HG03039 (cell line): ENCODE data around the gene SSR1.

Source experiments
- ATAC-seq: cut with Tn5 transposase; IDR thresholded peaks from one replicate; pipeline ENCODE4 v1.9.1; 2021; ENCODE audit warnings: mild to moderate bottlenecking, moderate library complexity; ENCODE audit not compliant: unreplicated experiment

The SSR1 gene

DNA sequence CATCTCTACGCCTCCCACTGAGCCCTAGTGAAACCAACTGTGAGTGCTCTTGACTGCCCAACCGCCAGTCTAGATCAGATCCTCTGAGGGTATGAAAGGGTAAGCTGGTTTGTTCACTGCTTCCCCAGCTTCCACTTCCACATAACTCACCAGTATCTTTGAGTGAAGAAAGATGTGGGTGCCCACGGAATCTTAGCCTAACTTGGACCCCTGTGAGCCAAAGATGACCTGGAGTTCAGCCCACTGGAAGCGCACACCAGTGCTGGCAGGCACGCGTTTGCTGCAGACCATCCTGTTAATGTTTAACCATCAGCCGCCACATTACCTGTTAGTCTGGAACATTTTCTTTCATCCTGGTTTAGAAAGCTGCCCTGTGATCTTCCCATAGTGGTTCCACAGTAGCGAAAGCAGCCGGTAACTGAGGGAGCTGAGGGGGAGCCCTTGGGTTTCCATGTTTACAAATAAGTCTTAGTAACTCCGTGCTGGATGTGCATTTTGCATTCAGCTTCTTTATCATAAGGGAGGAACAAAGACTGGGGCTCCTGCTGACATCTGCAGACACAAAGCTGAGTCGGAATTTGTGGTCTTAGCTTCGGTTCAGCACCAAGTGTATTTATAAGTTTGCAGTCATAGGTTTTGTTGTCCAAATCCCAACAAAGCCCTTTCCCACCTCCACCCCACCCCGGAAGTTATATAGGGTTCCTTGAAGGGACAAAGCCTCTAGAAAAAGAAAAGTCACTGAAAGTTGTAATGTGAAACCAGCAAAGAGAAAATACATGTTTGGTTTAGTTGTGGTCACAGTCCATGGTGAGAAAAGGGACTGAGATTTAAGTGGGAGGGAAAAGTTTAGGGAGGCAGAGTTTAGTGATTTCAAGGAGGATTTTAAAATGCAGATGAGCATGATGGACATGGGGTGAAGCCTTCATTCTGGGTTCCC lies 71.0 kb downstream of the SSR1 start:
- ATAC-seq, result no peak

DNA sequence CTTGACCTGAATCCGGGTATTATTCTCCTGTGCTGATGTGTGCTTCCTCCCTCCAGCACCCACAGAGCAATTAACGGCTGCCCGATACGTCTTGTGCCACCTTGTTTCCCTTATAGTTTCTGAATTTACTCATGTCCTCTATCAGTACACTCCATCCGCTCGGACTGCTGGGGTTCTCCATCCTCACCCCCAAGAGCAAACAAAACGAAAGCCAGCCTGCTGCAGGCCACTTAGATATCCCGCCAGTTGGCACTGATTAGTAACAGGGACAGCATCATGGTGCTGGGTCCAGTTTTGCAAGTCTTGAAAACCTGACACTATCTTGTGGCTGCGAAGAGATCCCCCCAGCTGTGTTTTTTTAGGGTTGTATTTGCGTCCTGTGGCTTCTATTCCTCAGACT lies 71.8 kb downstream of the SSR1 start:
- no peak for ATAC-seq

DNA sequence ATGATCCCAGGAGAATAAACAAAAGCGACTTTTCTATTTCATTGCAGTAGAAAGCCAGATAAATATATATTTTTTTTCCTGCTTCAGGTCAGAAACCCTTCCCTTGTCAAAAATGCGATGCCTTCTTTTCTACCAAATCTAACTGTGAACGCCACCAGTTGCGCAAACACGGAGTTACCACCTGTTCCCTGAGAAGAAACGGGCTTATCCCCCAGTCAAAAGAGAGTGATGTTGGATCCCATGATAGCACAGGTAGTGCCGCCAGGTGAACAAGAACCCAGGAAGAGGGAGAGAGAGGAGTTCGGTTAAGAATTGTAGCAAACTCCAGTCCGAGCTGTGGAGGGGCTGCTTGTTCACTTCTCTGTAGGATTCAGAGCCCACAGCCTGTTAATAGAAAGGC lies 72.6 kb downstream of the SSR1 start:
- ATAC-seq, result no peak

DNA sequence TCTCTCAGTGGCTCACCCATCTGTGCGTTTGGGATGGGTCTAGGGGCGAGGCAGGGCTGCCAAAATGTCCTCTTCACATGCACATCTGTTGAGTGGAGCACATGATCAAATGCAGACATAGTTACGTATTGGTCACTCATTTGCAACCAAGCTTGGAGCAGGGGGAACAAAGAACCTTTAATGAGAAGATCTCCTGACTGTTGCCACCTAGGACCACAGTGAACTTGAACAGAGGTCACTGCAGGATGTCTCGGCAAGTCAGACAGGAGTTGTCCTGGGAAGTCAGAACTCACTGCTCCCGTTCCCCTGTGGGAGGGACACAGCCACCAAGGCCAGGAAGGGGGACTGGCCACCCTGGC lies 73.4 kb downstream of the SSR1 start:
- ATAC-seq, result no peak

DNA sequence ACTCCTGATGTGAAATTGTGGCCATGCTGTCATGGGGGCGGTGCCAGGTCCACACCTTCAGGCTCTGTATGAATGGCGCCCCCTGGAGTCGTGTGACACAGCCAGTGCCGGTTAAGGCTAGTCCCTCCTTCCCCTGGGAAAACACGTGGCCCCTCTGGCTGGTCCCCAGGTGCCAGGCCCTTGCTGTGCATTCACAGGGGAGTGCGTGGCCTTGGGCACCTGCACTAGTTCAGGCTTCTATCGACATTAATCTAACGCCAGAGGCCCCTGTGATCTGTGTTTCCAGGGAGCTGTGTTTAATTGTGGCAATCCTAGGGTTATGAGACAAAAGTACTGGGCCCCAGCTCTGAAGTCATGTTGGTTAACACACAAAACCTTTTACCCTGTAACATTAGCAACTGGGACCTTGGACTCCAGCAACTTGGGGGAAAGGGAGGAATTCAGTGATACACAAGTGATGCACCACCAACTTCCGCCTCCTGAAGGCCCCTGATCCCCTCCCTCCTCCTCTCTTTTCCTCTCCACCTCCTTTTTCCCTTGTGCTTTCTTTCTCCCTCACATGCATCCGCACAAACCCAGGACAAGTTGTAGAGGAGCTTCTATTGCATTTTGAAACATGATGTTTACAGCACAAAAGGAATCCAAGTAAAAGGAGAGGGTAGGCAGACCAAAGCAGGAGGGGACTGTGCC lies 74.0 kb downstream of the SSR1 start:
- no peak for ATAC-seq

DNA sequence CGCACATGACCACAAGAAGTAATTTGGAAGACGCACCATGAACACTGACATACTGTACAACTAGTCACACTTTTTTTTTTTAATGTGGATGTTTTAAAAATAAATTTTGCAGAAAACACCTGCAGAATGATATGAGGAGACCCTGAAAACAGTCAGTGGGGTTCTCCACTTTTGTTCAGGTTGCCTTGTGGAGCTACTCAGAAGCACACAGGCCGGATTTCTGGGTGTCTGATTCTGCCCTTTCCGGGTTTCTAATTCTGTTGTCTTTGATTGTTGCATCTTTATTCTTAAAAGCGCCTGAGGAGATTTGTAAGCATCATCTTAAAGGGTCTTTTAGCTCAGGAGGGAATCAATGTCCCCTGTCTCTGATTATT lies 74.5 kb downstream of the SSR1 start:
- ATAC-seq, result no peak

DNA sequence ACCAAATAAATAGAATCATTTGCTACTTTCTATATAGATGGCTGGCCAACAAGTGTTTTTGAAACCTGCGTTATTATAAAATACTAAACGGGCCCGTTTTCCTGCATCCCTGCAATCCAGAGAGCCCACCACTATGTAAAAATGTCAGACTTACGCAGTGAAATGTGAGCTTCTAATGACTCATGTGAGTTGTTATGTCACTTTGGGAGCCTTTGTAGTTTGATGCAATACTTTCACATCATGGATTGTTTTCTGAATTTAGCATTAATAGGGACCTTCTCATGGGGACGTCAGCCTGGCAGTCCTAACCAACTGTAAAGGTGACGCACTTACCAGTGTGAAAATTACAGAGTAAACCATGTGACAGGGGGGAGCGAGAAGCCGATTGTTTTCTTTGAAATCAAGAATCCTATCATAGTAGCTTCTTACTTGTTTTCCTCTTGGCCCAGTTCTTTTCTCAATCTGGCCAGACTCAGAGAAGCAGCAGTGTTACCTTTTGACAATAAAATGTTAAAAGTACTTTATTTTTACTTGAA lies 75.3 kb downstream of the SSR1 start:
- ATAC-seq, result no peak

DNA sequence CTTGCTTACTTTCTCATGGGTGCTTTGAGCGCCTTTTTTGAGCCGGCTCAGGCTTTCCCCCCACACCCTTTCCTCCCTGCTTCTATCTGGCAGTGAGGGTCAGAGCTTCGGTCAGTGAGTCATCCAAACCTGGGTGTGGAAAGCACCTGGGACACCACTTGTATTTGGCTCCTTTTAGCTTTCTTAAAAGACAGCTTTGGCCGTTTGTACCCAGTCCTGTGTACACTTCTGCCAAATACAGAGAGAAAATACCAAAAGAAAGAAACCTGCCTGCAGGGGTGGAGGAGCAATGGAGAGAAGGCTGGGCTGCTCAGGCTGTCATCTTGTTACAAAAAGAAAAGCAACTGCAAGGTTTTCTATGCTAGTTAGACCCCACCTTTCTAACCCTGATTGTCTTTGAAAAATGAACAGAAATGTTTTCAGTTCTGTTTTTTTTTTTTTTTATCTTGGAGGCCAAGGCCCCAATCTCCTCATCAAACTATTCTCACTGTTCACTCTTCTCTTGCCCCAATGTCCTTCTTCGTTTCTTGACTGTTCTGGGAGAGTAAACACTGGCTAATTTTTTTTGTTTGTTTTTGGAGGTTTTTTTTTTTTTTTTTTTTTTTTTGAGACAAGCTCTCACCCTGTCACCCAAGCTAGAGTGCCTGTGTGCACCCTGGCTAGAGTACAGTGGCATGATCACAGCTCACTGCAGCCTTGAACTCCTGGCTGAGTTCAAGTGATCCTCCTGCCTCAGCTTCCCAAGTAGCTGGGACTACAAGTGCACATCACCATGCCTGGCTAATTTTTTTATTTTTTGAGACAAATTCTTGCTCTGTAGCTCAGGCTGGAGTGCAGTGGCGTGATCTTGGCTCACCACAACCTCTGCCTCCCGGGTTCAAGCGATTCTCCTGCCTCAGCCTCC lies 76.4 kb downstream of the SSR1 start:
- no peak for ATAC-seq

DNA sequence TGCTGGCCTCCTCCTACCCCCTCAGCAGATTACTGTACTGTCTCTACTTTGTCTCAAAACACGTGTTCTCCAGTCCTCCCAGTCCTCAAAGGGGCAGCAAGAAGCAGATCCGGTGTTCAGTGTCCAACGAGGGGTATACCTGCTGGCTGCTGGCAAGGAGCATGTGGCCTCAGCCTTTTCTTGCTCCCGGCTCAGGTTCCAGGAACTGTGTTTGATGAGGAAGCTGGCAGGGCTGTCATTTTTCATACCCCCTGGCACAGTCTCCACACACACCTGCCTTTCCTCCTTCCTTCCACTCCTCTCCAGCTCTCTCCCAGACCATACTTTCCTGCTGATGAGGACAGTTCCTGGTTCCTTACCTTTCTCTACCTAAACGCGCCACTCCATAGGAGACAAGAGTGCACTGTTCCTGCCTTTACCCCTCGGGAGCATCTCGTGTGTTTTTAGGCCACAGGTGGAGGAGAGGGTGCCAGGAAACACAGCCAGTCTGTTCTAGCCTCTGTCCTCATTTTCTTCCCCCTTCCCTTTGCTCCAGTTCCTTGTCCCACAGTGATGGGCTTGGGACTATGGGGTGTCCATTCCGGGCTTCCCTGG lies 77.2 kb downstream of the SSR1 start:
- no peak for ATAC-seq

DNA sequence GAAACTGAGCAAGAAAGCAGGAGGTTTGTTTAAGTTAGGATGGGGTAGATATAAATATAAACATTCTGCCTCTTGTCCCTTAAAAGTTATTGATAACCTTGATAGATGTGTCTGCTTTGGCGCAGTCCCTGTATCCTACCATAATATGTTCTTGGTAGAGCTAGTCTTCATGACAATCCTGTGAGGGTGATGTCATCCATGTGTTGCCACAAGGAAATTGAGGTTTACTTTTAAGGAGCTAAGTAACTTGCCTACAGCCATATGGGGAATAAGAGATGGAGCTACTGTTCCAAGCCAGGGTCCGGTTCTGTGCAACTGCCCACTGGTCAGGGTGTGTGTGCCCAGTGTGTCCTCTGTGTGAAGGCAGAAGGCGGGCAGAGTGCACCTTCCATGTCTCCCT lies 78.5 kb downstream of the SSR1 start:
- ATAC-seq, result no peak

DNA sequence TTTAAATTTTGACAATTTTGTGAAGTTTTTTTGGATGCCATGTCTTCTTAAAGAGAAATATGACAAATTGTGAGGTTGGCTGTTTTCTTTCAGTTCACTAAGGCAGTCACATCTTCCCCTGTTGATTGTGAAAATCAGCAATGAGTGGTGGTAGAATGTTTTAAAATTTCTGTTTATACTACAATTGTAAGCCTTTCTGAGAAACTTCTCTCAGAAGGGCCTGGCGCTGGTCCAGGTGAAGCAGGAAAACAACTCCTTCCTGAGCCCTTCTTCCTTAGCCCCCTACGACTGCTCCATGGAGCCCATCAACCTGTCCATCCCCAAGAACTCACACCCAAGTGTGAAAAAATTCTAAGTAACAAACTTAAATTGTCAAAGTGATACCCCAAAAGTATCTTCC lies 80.6 kb downstream of the SSR1 start:
- ATAC-seq, result no peak

DNA sequence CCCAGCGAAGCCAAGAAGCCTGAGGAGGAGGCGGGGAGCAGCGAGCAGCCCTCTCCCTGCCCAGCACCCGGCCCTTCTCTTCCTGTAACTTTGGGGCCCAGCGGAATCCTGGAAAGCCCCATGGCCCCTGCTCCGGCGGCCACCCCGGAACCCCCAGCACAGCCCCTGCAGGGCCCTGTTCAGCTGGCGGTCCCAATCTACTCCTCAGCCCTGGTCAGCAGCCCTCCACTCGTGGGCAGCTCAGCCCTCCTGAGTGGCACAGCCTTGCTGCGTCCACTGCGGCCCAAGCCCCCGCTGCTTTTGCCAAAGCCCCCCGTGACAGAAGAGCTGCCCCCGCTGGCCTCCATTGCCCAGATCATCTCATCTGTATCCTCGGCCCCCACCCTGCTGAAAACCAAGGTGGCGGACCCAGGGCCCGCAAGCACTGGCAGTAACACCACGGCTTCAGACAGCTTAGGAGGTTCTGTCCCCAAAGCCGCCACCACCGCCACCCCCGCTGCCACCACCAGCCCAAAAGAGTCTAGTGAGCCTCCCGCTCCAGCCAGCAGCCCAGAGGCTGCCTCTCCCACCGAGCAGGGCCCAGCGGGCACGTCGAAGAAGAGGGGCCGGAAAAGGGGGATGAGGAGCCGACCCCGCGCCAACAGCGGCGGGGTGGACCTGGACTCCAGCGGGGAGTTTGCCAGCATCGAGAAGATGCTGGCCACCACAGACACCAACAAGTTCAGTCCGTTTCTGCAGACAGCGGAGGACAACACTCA lies 81.9 kb downstream of the SSR1 start:
- ATAC-seq, result no peak

DNA sequence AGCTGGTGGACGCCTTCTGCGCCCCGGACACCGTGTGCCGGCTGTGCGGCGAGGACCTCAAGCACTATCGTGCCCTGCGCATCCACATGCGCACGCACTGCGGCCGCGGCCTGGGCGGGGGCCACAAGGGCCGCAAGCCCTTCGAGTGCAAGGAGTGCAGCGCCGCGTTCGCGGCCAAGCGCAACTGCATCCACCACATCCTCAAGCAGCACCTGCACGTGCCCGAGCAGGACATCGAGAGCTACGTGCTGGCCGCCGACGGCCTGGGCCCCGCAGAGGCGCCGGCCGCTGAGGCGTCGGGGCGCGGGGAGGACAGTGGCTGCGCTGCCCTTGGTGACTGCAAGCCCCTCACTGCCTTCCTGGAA lies 82.7 kb downstream of the SSR1 start:
- ATAC-seq, result no peak

DNA sequence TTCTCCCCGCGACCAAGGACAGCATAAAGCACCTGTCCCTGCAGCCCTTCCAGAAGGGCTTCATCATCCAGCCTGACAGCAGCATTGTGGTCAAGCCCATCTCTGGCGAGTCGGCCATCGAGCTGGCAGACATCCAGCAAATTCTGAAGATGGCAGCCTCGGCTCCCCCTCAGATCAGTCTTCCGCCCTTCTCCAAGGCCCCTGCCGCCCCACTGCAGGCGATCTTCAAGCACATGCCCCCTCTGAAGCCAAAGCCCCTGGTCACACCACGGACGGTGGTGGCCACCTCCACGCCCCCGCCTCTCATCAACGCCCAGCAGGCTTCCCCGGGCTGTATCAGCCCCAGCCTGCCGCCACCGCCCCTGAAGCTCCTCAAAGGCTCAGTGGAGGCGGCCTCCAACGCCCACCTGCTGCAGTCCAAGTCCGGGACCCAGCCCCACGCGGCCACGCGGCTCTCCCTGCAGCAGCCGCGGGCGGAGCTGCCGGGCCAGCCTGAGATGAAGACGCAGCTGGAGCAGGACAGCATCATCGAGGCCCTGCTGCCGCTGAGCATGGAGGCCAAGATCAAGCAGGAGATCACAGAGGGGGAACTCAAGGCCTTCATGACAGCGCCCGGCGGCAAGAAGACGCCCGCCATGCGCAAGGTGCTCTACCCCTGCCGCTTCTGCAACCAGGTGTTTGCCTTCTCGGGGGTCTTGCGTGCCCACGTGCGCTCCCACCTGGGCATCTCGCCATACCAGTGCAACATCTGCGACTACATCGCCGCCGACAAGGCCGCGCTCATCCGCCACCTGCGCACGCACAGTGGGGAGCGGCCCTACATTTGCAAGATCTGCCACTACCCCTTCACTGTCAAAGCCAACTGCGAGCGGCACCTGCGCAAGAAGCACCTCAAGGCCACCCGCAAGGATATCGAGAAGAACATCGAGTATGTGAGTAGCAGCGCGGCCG lies 83.3 kb downstream of the SSR1 start:
- no peak for ATAC-seq

DNA sequence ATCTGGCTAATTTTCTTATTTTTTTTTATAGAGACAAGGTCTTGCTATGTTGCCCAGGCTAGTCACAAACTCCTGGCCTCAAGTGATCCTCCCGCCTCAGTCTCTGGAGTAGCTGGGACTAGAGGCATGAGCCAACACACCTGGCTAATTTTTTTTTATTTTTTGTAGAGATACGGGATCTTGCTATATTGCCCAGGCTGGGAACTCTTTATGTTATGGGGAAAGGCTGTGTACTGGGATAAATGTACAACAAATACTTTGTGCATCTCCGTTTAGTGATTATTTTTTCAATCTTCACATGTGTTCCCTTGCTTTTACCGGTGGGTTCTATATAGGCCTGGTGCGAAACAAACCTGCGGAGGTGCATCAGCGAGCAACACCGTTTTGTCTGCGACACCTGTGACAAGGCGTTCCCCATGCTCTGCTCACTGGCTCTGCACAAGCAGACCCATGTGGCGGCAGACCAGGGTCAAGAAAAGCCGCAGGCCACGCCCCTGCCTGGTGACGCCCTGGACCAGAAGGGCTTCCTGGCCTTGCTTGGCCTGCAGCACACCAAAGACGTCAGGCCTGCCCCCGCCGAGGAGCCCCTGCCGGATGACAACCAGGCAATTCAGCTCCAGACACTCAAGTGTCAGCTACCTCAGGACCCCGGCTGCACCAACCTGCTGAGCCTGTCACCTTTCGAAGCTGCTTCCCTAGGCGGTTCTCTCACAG lies 84.2 kb downstream of the SSR1 start:
- no peak for ATAC-seq

DNA sequence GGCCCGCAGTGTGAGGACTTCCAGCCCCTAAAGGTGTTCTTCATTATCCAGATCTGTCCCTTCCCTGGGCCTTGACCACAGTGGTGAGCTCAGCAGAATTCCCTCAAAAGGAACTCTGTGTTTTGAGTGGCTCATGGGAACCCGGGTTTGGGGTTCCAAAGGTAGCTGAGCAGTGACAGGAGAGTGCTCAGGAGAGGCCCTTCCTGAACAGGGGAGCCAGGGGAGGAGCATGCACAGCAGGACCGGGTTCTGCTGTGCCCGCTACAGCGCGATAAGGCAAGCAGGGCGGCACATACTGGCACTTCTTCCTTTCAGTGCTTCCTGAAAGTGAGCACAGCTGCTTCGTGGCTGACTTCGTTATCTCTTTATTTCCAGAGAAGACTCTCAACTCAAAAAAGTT lies 88.3 kb downstream of the SSR1 start:
- no peak for ATAC-seq

DNA sequence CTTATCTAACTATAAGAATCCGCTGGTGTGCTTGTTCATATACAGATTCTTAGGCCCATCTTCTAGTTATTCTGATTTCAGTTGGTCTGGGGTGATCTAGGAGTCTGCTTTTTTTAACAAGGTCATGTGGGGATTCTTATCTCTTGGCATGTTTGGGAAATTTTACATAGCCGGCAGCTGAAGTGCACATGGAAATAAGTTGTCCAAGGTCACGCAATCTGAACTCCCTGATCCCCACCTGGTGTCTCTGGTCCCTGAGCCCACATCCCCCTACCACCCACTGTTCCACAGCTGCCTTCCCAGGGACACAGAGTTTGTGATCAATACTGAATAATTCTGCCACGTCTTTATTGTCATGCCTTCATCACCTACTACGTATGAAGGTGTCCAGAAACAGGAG lies 90.8 kb downstream of the SSR1 start:
- ATAC-seq, result no peak

DNA sequence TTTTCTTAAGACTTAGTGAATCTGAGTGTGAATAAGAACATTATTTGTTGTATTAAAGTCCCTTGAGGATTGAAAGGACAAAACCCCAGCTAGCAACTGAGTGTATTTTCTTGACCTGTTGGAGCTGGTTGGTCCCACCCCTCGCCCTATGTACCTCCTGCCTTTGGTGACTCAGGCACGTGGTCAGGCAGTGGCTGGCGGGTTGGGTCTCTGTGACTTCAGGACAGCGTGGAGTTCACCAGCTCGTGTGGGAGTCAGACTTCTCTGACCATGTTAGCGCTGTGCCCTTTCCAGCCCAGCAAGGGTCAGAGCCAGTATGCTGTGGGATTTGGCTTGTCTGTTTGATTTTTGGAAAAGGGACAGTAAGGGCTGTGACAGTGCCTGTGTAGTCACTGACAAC lies 93.7 kb downstream of the SSR1 start:
- no peak for ATAC-seq
